Endometrium (tissue), 2 donors: ENCODE data around the gene PSMA8.
"Not testable (repeated sequence)": the region's sequence is repeated elsewhere in the genome, so short reads cannot be mapped to it uniquely, and the experiment has no call there.

Experiments
- FAIRE-seq: peaks from 2 replicates; lab custom pipeline; 2012; peaks lifted over from hg19 to GRCh38; lab: Jason Lieb, UNC
- donor health status: control.
- donor health status: control.

Gene PSMA8

GRCh38 chr18:26237363-26237762 lies 103.7 kb downstream of the PSMA8 start:
- FAIRE-seq, result not testable (repeated sequence)

- not testable (repeated sequence) for FAIRE-seq
Measured at GRCh38 chr18:26238718-26239117, 105.0 kb downstream of the PSMA8 start.

- FAIRE-seq, result not testable (repeated sequence)
Measured at GRCh38 chr18:26242392-26242791, 108.7 kb downstream of the PSMA8 start.
